ENCODE measurements around the gene CNEP1R1.

CNEP1R1 gene

DNA sequence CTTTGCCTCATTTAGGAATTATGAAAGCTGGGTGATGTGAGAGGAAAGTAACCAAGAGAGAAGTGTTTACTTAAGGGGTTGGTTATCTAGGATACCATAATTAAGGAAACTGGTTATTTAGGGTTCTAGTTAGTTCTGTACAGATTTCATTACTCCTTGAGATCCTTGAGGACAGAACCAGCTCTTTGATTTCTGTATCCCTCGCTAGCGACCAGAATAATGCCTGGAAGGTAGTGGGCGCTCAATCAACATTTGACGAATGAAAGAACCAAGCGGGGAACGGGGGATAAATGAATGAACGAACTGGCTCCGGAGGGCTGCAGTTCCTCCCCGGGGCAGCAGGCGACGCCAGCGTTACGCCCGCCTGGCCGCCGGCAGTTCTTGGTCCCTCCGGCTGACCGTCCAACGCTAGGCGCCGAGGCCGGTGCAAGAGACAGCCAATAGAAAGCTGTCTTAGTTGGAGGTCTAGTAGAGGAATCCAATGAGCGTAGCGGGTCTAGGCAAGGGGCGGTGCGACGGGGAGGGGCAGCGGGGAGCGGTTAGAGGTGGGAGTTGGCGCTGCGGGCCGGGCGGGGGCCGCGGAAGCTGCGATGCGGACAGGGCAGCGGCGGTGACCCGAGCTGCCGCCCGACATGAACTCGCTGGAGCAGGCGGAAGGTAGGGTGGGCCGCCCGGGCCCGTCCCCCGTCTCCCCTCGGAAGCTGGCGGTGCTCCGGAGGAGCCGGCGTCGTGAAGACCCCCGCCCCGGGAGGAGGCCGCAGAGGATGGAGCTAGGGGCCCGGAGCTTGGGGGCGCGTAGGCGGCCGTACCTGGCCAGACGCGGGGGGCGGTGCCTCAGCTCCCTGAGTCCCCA, at the start of gene CNEP1R1:
Gene CNEP1R1 (plus strand): TSS at position 542 of the 853 bp plus-strand sequence. CDS start 91 bp downstream, at position 633.
- H3K27ac ChIP-seq: peak within 1 kb of the TSS; percentile 40
- peak; percentile 83 for DNase-seq (ENCODE audit: low read depth, low spot score)

DNA sequence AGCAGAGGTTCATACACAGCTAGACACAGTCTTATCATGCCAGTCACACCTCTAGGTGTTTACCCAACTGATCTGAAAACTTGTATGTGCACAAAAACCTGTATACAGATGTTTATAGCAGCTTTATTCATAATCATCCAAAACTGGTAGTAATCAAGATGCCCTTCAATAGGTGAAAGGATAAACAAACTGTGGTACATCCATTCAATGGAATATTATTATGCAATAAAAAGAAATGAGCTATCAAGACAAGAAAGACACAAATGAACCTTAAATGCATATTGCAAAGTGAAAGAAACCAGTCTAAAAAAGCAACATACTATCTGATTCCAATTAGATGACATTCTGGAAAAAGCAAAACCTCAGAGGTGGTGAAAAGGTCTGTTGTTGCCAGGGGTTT, 47.6 kb upstream of the CNEP1R1 start:
- H3K27ac ChIP-seq: no peak overlapping the region

DNA sequence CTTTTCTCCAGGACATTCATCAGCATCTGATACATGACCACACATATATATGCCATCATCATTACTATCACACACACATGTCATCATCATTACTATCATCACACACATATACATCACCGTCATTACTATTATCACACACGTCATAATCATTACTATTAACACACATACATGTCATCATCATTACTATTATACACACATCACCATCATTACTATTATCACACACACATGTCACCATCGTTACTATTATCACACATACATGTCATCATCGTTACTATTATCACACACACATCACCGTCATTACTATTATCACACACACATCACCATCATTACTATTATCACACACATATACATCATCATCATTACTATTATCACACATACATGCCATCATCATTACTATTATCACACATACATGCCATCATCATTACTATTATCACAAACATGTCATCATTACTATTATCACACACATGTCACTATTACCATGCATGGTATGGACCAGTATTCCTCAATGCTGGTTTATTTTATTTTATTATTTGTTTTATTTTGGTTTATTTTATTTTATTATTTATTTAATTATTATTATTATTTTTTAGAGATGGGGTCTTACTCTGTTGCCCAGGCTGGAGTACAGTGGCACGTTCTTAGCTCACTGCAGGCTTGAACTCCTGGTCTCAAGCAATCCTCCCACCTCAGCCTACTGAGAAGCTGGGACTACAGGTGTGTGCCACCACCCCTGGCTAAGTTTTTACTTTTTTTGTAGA, 46.3 kb upstream of the CNEP1R1 start:
- DNase-seq (ENCODE audit: low read depth, low spot score): no peak
- H3K27ac ChIP-seq: no peak overlapping the region

More for the DNA sequence above, 47.6 kb upstream of the CNEP1R1 start:
- DNase-seq (ENCODE audit: low read depth, low spot score): no peak

- no peak for DNase-seq (ENCODE audit: low read depth, low spot score)
- H3K27ac ChIP-seq: no peak overlapping the region
These were observed 44.9 kb upstream of the CNEP1R1 start for GRCh38 chr16:49980166-49980565.

GRCh38 chr16:49986351-49987124, 38.5 kb upstream of the CNEP1R1 start:
- no peak for DNase-seq (ENCODE audit: low read depth, low spot score)
- H3K27ac ChIP-seq: no peak overlapping the region

DNA sequence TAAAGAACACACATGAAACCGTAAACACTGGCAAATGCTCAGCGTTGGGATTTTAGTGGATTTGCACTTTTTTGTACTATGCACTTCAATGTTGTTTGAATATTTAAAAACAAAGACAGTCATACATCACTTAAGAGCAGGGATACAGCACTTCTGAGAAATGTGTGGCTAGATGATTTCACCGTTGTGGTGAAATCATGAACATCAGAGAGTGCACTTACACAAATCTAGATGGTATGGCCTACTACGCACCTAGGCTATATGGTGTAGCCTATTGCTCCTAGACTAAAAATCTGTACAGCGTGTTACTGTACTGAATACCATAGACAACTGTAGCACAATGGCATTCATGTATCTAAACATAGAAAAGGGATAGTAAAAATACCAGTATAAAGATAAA, 37.6 kb upstream of the CNEP1R1 start:
- no peak overlapping the region for H3K27ac ChIP-seq
- no peak for DNase-seq (ENCODE audit: low read depth, low spot score)

DNA sequence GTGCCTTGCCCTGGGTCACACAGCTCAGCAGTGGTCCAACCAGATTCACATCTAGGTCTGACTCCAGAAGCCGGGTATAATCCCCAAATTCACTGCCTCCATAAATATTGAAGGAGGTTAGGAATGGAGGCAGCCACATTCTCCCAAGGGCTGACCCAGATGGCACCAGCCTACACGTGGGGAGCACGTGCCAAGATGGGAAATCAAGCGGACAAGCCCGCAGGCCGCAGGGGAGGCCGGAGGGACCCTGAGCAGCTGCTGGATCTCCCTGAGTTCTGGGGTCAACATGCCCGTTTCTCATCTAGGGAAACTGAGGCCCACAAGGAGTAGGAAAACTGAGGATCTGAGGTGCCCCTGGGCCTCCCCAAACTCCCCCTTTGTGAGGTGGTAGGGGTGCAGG, 32.2 kb upstream of the CNEP1R1 start:
- H3K27ac ChIP-seq: no peak overlapping the region
- no peak for DNase-seq (ENCODE audit: low read depth, low spot score)

DNA sequence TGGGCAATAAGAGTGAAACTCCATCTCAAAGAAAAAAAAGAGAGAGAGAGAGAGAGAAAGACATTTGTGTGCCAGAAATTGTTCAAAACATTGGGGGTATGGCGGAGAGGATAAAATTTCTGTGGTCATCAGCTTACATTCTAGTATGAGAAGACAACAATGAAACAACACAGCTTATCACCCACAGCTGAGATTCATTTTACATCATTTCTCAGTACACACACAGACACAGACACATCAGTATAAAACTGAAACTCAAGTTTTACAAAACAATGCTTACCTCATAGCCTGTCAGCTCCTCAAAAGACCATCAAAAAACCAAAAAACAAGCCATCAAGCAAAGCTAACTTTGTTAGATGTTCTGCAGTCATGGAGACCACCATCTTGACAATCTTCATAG, 31.4 kb upstream of the CNEP1R1 start:
- no peak for DNase-seq (ENCODE audit: low read depth, low spot score)

GRCh38 chr16:49994006-49994405, 31.0 kb upstream of the CNEP1R1 start:
- H3K27ac ChIP-seq: no peak overlapping the region
- DNase-seq (ENCODE audit: low read depth, low spot score): no peak

More for the DNA sequence above, 31.4 kb upstream of the CNEP1R1 start:
- no peak overlapping the region for H3K27ac ChIP-seq

DNA sequence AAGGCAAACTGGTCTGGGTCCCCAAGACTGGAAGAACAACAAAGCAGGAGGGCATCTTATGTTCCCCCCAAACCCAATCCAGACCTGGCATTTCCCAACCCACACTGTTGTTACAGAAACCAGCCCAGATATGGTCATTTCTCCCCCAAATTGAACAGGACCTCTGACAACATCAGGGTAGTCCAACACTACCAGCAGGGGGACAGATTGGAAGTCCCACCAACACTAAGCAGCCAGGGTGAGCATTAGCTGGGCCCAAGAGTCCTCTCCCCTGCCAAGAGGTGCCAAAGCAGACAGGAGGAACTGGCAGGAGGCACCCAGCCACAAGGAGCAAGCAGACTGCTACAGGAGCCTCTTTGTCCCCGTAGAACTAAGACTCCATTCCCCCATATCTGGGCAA, 29.3 kb upstream of the CNEP1R1 start:
- no peak overlapping the region for H3K27ac ChIP-seq
- no peak for DNase-seq (ENCODE audit: low read depth, low spot score)

- H3K27ac ChIP-seq: no peak overlapping the region
- DNase-seq (ENCODE audit: low read depth, low spot score): no peak
These were observed 27.2 kb upstream of the CNEP1R1 start for GRCh38 chr16:49997721-49998251.

DNA sequence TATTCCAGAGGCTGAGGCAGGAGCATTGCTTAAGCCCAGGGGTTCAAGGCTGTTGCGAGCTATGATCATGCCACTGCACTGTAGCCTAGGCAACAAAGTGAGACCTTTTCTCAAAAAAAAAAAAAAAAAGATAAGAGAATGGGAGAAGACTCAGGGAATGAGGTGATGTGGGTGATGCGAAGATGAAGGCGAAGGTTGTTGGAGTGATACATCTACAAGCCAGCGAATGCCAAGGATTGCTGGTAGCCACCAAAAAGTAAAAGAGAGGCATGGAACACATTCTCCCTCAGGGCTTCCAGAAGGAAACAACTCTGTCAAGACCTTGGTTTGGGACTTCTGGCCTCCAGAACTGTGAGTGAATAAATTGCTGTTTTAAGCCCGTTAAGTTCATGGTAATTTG, 26.0 kb upstream of the CNEP1R1 start:
- no peak overlapping the region for H3K27ac ChIP-seq
- no peak for DNase-seq (ENCODE audit: low read depth, low spot score)

DNA sequence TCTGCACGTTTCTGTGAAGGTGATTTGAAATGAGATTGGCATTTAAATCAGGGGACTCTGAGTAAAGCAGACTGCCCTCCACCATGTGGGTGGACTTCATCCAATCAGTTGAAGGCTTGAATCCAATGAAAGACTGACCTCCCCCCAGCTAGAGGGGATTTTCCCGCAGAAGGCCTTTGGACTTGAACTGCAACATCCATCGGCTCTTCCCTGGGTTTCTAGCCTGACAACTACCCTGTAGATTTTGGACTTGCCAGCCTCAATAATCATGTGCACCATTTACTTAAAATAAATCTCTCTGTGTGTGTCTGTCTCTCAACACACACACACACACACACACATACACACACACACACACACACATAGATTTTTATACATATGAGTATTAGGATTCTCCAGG, 23.9 kb upstream of the CNEP1R1 start:
- no peak overlapping the region for H3K27ac ChIP-seq

DNA sequence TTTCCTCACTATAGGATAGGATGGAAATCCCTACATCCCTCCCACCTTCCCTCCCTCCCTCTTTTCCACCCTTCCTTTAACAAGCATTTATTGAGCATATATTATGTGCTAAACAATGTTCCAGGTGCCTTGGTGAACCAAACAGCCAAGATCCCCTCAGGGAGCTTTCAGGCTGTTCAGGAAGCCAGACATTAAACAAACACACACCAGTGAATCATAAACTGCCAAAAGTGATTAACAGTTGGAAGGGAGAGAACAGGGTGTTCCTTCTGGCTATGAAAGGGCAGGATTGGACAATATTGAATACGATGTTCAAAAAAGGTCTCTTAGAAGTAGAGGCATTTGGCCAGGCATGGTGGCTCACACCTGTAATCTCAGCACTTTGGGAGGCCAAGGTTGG, 22.8 kb upstream of the CNEP1R1 start:
- DNase-seq (ENCODE audit: low read depth, low spot score): peak; percentile 12
- H3K27ac ChIP-seq: no peak overlapping the region

More for the DNA sequence above, 23.9 kb upstream of the CNEP1R1 start:
- DNase-seq (ENCODE audit: low read depth, low spot score): no peak

DNA sequence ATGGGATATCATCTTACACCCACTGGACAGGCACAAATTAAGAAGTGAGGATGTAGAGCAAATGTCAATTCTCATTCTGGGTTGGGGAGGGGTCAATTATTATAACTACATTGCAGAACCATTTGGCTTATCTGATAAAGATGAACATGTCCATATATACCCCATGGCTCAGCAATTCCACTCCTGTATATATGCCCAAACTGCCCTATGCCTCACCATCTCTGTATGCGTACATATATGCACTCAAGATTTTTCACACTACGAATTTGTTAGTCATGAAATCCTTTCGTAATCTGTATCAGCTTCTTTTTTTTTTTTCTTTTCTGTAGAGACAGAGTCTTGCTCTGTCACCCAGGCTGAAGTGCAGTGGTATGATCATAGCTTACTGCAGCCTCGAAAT, 20.8 kb upstream of the CNEP1R1 start:
- no peak overlapping the region for H3K27ac ChIP-seq
- DNase-seq (ENCODE audit: low read depth, low spot score): no peak

- H3K27ac ChIP-seq: no peak overlapping the region
- no peak for DNase-seq (ENCODE audit: low read depth, low spot score)
These were observed 18.1 kb upstream of the CNEP1R1 start for GRCh38 chr16:50006964-50007363.

GRCh38 chr16:50007744-50008143, 17.3 kb upstream of the CNEP1R1 start:
- H3K27ac ChIP-seq: no peak overlapping the region
- no peak for DNase-seq (ENCODE audit: low read depth, low spot score)

DNA sequence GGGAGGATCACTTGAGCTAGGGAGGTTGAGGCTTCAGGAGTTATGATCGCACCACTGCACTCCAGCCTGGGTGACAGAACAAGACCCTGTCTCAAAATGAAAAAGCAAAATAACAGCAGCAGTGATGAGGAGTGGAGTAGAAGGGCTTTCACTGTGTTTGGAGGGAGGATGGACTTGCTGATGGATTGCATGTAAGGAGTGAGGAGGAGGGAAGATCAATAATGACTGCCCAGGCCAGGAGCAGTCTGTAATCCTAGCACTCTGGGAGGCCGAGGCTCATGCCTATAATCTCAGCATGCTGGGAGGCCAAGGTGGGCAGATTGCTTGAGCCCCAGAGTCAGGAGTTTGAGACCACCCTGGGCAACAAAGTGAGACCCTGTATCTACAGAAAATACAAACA, 14.8 kb upstream of the CNEP1R1 start:
- DNase-seq (ENCODE audit: low read depth, low spot score): no peak
- no peak overlapping the region for H3K27ac ChIP-seq

GRCh38 chr16:50011707-50012106, 13.3 kb upstream of the CNEP1R1 start:
- DNase-seq (ENCODE audit: low read depth, low spot score): no peak
- no peak overlapping the region for H3K27ac ChIP-seq

DNA sequence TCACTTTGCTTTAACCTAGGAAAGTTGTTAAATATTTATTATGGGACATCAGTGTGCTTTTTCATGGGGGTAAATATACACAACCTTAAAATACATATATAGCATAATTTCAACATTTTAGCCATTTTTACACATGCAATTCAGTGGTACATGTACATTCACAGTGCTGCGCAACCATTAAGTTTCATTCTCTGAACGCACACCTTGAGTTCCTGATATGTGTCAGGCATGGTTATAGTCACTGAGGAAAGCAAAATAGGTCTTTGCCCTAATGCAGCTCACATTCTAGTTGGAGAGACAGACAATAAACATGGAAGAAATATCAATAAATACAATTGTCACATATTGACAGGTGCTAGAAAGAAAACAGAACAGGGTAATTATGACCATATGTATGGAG, 12.8 kb upstream of the CNEP1R1 start:
- DNase-seq (ENCODE audit: low read depth, low spot score): no peak
- H3K27ac ChIP-seq: no peak overlapping the region

Measured in epithelial cell of prostate (primary cell).